Endothelial cell of umbilical vein (primary cell): ENCODE results near the gene CCDC85C. TPM values are rescaled to one million over a fixed set of nuclear protein-coding genes. Genes with fewer than 3 reads are reported as not detected.

Experiments
- BruUV-seq: library from RNA; stranded (reverse); fragments of 400-500 nt; replicated peaks from 2 replicates; lab custom pipeline; 2021; lab: Mats Ljungman, UMichigan
- CTCF ChIA-PET: fragments of 300-600, 350-600 bp; sonication (Branson Sonifier 250); formaldehyde crosslinking; loops from one replicate; lab custom pipeline; 2021; ENCODE audit warnings: antibody characterized with exemption, inconsistent platforms; lab: Charles Lee
- POLR2A ChIA-PET: fragments of 300-600, 350-600 bp; sonication (Branson Sonifier 250); formaldehyde crosslinking; loops from one replicate; lab custom pipeline; 2021; ENCODE audit warnings: antibody characterized with exemption, inconsistent platforms; lab: Charles Lee
- DNase-seq: peaks from one replicate; pipeline ENCODE4 v3.0.0-alpha.2; 2011; ENCODE audit warnings: low read depth, low spot score
- FAIRE-seq: peaks from 2 replicates; lab custom pipeline; 2011; peaks lifted over from hg19 to GRCh38; lab: Jason Lieb, UNC
- H2AFZ ChIP-seq: 2 replicates; pipeline ENCODE4 v1.6.0; 2012; ENCODE audit warnings: low read depth, low read length, control low read depth, inconsistent platforms
- H3K27ac ChIP-seq: 2 replicates; pipeline ENCODE4 v1.5.1; 2011; ENCODE audit warnings: low read depth, mild to moderate bottlenecking, control low read depth, low read length, moderate library complexity; ENCODE audit not compliant: insufficient read depth
- H3K27me3 ChIP-seq, 2 experiments: 2 replicates each; pipeline versions ENCODE4 v1.6.0 to v1.6.1; 2011; ENCODE audit warnings: low read length in 2 of 2, mixed read lengths in 1 of 2; ENCODE audit not compliant: control insufficient read depth in 2 of 2, insufficient read depth in 2 of 2
- H3K36me3 ChIP-seq, 2 experiments: 2 replicates in 1 of 2; 3 replicates in 1 of 2; pipeline ENCODE4 v1.5.1; 2011; ENCODE audit warnings: low read length in 2 of 2, mild to moderate bottlenecking in 1 of 2, moderate library complexity in 1 of 2; ENCODE audit not compliant: control insufficient read depth in 2 of 2, insufficient read depth in 2 of 2; ENCODE audit errors: extremely low read depth in 1 of 2
- H3K4me1 ChIP-seq: 3 replicates; pipeline ENCODE4 v1.5.1; 2011; ENCODE audit warnings: mild to moderate bottlenecking, low read length; ENCODE audit not compliant: control insufficient read depth, insufficient read depth; ENCODE audit errors: extremely low read depth
- H3K4me2 ChIP-seq: 2 replicates; pipeline ENCODE4 v1.6.1; 2011; ENCODE audit warnings: low read length, control low read depth, mixed read lengths; ENCODE audit not compliant: insufficient read depth
- H3K4me3 ChIP-seq, 3 experiments: fragments of 200-600 bp in 1 of 3; sonication (generic), shearing (Covaris generic) in 1 of 3; replicated peaks in 1 of 3; 2 replicates each; pipeline ENCODE4 v1.5.1; 2011 to 2016; ENCODE audit warnings: control low read depth in 3 of 3, low read length in 3 of 3, mild to moderate bottlenecking in 2 of 3, inconsistent platforms in 1 of 3, low read depth in 1 of 3, moderate library complexity in 1 of 3; ENCODE audit not compliant: insufficient read depth in 1 of 3
- H3K79me2 ChIP-seq: 2 replicates; pipeline ENCODE4 v1.6.0; 2012; ENCODE audit warnings: low read length, inconsistent platforms; ENCODE audit not compliant: control insufficient read depth, insufficient read depth
- H3K9ac ChIP-seq: replicated peaks from 2 replicates; pipeline ENCODE3; 2011; ENCODE audit warnings: low read length, control low read depth; ENCODE audit not compliant: insufficient read depth; ENCODE audit errors: extremely low read depth
- H3K9me1 ChIP-seq: replicated peaks from 3 replicates; pipeline ENCODE4 v1.6.0; 2011; ENCODE audit warnings: mild to moderate bottlenecking, low read length; ENCODE audit not compliant: control insufficient read depth, insufficient read depth; ENCODE audit errors: extremely low read depth
- H3K9me3 ChIP-seq: replicated peaks from 2 replicates; pipeline ENCODE4 v1.5.1; 2012; ENCODE audit warnings: low read length, inconsistent platforms; ENCODE audit not compliant: control insufficient read depth, insufficient read depth
- H4K20me1 ChIP-seq: replicated peaks from 2 replicates; pipeline ENCODE3; 2011; ENCODE audit warnings: mild to moderate bottlenecking, low read length; ENCODE audit not compliant: control insufficient read depth, insufficient read depth; ENCODE audit errors: extremely low read depth
- CTCF ChIP-seq, 2 donors: IDR thresholded peaks; 1 replicate in 1 of 2; 2 replicates in 1 of 2; pipeline ENCODE4 v1.5.1; 2011; ENCODE audit warnings: low read length in 2 of 2, mild to moderate bottlenecking in 2 of 2, moderate library complexity in 2 of 2, control low read depth in 1 of 2, inconsistent platforms in 1 of 2, low read depth in 1 of 2; ENCODE audit not compliant: insufficient read depth in 1 of 2; ENCODE audit errors: extremely low read depth in 1 of 2
- EZH2 ChIP-seq: IDR thresholded peaks from 2 replicates; pipeline ENCODE4 v1.6.1; 2012; ENCODE audit warnings: borderline replicate concordance, low read depth, mild to moderate bottlenecking, moderate library complexity, low read length, inconsistent platforms; ENCODE audit not compliant: severe bottlenecking
- FOS ChIP-seq: IDR thresholded peaks from 2 replicates; pipeline ENCODE4 v1.6.1; 2011; ENCODE audit warnings: mild to moderate bottlenecking, low read length, moderate library complexity, borderline replicate concordance; ENCODE audit not compliant: insufficient read depth
- GATA2 ChIP-seq: IDR thresholded peaks from 2 replicates; pipeline ENCODE4 v1.7.0; 2011; ENCODE audit warnings: low read depth, mild to moderate bottlenecking, moderate library complexity, mixed read lengths, low read length; ENCODE audit not compliant: insufficient read length, insufficient read depth
- JUN ChIP-seq: IDR thresholded peaks from 2 replicates; pipeline ENCODE4 v1.6.1; 2011; ENCODE audit warnings: borderline replicate concordance, low read depth; ENCODE audit not compliant: insufficient read length, insufficient read depth
- MAX ChIP-seq: IDR thresholded peaks from 2 replicates; pipeline ENCODE4 v1.6.1; 2011; ENCODE audit not compliant: insufficient read depth, insufficient read length
- MYC ChIP-seq: IDR thresholded peaks from one replicate; pipeline ENCODE4 v1.6.1; 2011; ENCODE audit warnings: mild to moderate bottlenecking, low read depth, low read length
- POLR2A ChIP-seq: IDR thresholded peaks from 2 replicates; pipeline ENCODE4 v1.6.1; 2012; ENCODE audit warnings: low read depth, mild to moderate bottlenecking, control low read depth, low read length
- POLR2AphosphoS5 ChIP-seq: IDR thresholded peaks from 2 replicates; pipeline ENCODE4 v1.6.1; 2012; ENCODE audit warnings: low read depth, mild to moderate bottlenecking, control low read depth, low read length, moderate library complexity; ENCODE audit not compliant: insufficient read depth
- dilution Hi-C: fragments of 300-500 bp; cut with MboI; formaldehyde crosslinking; loops from one replicate; pipeline ENCODE4 v1.15.0; 2019; ENCODE audit warnings: low sequenced_read_pairs; ENCODE audit not compliant: extremely low pct_ligation_motif_present
- intact Hi-C: fragments of 100-400 bp; cut with micrococcal nuclease; formaldehyde crosslinking; loops from one replicate; pipeline ENCODE4 v1.10.0; 2022
- polyA plus RNA-seq, 4 experiments: library from polyadenylated mRNA; depleted of rRNA in 3 of 4; stranded (reverse) in 3 of 4; unstranded in 1 of 4; fragments of >200 nt; gene quantifications; 2 replicates each; pipeline versions ENCODE4 v1.2.1 to v1.2.3, GENCODE V29; 2011 to 2012; ENCODE audit warnings: missing spikeins in 1 of 4
- total RNA-seq: library from RNA; stranded (reverse); gene quantifications from 2 replicates; pipeline ENCODE4 v1.2.3, GENCODE V29; 2021

The CCDC85C gene
- total and polyA plus RNA-seq, 2 donors (not counting 3 experiments of a cell fraction or from before 2014, with no cell fraction given): 7.5 to 17.8 TPM

GRCh38 chr14:99576304-99576703, 27.7 kb downstream of the CCDC85C start:
- no peaks in the 10 kb centered on the region for H3K79me2 ChIP-seq
- dilution Hi-C loops: no loop called here
- ChIA-PET POLR2A (no interaction called here), CTCF (interaction anchor here (0.8 to 3.6 kb wide), 7 partner anchors 9 to 53 kb away, joined by 3 to 15 read pairs (median 4); partner anchors contain the start of gene CCDC85C)
- peaks cover 4% of the 10 kb centered on the region for H3K4me1 ChIP-seq
- intact Hi-C loops: no loop called here
- no peak overlapping the region for H3K4me3 ChIP-seq
- no peak overlapping the region for H3K9ac ChIP-seq
- BruUV-seq: no TSS peak
- no peak overlapping the region for H3K4me2 ChIP-seq
- no peak overlapping the region for H2AFZ ChIP-seq
- TF ChIP-seq POLR2A (no peak), MAX (no peak), CTCF (IDR thresholded peaks at IDR 0.05; ENCODE audit: extremely low read depth in 1 of 2, insufficient read depth in 1 of 2, low read depth in 1 of 2, low read length in 2 of 2) (no peak), FOS (no peak), JUN (no peak), GATA2 (no peak), EZH2 (no peak), MYC (no peak), POLR2AphosphoS5 (no peak)
- H3K9me3 ChIP-seq: no peaks in the 10 kb centered on the region
- no peaks in the 10 kb centered on the region for H3K9me1 ChIP-seq
- no peak overlapping the region for H3K27ac ChIP-seq
- DNase-seq (no peak), FAIRE-seq (no peak)
- H4K20me1 ChIP-seq: no peaks in the 10 kb centered on the region
- H3K27me3 ChIP-seq: no peaks in the 10 kb centered on the region
- no peaks in the 10 kb centered on the region for H3K36me3 ChIP-seq
